CD4-positive, alpha-beta T cell treated with Interleukin-12 subunit alpha and Interleukin-12 subunit beta, for 1 hour (primary cell): ENCODE measurements around the gene WDR35.
A peak's percentile ranks its signal among the peaks of the same experiment; 100 is the strongest.

ENCODE experiments used
- DNase-seq: peaks from one replicate; pipeline ENCODE4 v3.0.0-alpha.2; 2020

The WDR35 gene

DNA sequence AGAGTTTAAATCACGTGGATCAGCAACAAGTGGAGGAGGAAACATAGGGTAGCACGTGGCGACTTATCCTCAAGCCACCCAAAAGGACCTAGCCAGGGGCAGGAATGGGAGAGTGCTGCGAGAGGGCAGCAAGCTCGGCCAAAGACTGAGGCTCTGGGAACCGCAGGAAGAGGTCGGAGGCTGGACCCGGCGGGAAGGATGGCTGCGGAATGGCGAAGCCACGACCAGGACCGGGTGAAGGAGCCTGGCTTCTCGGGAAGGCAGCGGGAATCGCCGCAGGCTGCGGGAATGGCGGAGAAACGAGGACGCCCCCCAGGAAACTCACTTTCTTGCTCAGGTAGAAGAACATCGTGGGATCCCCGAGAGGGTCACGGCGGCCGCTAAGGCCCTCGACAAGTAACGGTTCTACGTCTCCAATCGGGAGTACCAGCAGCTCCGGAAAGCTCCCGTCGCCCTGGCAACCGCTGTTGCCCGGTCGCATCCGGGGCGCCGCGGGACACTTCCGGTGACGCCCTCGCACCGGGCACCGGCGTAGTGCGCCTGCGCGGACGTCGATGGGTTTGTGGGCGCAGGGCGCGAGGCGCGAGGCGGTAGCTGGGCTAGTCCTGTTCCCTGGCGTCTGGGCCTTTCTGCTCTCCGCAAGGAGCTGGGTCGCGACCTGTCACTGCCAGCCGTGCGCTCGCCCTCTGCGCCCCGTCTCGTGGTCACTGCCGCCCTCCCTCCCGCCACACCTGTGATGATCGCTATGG, at the start of gene WDR35:
Gene WDR35, minus strand, starts transcription at position 439 of the 749 bp plus-strand sequence. Its CDS starts 90 bp downstream, at position 349.
- DNase-seq: peak; percentile 92

DNA sequence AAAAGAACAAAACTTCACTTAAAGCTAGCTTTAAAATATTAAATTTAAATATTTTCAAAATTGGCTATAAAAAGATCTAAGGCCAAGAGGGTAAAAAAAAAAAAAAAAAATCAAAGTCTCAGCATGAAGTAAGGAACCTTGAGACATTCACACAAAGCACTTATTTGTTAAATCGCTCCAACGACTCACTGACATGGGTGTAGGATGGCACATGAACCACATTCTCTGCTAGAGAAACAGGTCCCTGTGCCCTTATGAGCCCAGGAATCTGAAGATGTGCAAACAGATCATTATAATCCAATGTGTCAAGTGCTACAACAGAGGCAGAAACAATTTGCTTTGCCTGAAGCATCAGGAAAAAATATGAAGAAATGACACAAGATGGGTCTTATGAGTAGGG, 47.8 kb upstream of the WDR35 start:
- DNase-seq: no peak

DNA sequence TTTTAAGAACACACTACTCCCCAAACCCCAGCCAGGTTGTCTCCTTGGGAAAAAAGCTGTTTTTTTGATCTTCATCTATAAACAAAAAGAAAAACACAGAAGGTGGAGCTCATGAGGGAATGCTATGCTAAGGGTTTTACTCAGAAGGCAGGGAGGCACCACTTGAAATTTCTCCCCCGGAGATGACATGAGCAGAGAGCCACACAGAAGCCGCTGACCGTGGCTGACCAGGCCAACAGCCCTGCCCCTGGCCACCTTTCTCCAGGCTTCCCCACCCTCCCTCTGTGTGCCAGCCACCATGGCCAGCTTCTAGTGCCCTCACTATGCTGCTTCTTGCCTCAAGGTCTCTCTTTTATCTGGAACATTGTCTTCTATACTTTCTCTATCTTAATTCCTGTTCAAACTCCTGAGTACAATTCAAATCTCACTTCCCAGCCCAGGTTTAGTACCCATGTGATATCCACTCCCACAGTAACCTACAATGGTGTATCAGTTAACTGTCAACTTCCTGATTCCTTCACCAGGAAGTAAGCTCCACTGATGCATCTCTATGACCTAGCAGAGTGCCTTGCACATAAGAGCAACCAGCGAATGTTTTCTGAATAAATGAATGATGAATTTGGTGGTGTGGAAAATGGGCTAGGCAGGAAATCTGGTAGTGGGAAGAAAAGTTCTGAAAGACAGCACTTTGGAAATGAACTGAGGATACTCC, 46.2 kb upstream of the WDR35 start:
- DNase-seq: no peak

DNA sequence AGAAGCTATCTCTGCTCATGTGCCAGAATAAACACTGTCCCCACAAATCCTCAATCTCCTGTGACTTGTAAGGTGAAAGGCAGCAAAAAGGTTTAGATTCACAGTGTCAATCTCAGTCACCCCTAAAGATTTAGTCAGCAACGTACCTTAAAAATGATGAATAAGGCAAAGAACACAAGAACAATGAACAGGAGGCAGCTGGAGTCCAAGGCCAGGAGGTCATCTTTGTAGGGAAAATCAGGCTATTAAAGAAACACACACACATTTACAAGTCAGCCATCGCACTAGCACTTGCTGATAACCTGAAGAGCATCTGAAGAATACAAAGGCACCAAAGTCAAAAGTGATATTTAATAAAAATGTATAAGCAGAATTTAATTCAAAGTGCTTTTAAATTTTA, 44.9 kb upstream of the WDR35 start:
- DNase-seq: no peak

DNA sequence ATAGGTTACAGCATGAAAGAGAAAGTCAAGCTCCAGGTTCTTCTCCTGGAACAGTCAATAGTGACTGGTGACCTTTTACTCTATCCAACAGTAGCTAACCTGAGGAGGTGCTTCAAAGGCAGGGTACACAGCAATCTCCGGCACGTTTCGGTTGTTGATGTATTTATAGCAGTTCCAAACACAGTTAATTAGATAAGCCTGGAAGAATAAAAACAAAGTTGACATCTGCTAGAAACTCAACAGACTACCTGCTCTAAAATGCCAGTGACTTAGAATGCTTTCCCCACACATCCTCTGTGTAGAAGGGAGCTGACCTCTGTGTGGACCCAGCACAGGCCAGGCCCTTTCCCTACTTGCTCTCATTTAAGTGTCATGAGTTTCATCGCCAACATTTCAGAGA, 44.3 kb upstream of the WDR35 start:
- no peak for DNase-seq

DNA sequence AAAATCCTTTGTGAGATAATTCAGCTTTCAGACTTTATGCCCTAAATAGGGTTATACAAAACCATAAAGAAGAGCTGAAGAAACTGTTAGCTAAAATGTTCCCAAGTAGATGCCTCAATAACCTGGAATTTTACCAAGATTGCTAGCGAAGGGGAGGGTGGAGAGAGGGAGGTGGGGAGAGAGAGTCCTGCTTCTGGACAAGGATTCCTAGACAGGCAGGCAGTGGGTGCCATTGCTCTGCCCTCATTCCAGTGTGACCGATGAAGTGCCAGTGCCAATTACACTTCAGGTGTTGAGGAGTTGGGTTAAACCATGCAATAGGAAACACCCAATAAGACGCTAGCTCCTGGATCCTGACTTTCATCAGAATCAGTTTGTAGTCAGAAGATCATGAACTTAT, 43.4 kb upstream of the WDR35 start:
- no peak for DNase-seq

DNA sequence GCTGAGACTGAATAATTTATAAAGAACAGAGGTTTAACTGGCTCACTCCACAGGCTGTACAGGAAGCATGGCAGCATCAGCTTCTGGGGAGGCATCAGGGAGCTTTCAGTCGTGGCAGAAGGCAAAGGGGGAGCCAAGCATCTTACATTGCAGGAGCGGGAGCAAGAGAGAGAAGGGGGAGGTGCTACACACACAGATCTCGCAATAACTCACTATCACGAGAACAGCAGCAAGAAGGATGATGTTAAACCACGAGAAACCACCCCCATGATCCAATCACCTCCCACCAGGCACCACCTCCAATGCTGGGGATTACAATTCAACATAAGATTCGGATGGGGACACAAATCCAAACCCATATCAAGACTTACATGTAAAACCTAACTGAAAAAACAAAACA, 40.3 kb upstream of the WDR35 start:
- DNase-seq: no peak

DNA sequence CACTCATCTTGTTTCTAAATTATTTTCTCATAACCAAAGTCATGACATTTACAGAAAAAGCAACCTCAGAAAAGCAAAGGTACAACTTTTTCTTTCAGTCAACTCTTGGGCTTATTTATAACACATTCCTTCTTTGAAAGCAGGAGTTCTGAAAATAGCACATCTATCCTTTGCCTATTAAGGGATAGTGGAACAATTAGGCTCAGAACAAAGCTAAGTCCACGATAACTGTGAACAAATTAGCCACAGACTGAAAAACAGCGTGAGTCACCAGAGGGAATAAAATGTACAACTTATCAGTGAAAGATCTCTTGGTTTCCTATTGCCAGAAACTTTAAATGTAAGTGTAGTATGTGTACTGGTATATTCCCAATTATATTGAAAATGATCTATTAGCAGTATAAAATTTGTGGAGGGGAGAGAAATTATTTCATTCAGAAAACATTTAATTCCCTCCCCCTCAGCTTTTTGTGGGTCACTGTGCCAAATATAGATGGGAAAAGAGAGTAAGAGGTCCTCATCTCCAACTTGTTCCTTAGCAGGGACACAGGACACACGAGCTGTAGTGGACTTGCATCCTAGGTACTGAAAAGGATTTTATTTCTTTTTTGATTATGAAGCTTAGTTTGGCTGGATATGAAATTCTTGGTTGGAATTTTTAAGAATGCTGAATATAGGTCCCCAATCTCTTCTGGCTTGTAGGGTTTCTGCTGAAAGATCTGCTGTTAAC, 38.0 kb upstream of the WDR35 start:
- no peak for DNase-seq

DNA sequence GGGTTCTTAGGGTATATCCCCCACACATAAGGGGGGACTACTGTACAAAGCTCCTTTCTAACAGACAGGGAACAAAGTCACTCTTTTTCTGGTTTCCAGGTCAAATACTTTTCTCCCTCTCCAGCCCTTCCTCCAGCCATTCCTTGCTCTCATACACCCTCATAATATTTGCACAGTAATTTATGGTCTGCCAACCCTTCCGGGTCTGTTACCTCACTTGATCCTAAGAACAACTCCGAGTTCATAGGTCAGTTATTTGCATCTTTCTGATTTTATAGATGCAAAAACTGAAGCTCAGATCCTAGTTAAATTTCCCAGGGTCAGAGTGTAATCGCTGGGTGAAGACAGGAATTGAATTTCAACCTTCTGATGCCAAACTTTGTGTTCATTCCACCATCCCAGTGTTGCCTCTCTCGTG, 37.4 kb upstream of the WDR35 start:
- DNase-seq: no peak

DNA sequence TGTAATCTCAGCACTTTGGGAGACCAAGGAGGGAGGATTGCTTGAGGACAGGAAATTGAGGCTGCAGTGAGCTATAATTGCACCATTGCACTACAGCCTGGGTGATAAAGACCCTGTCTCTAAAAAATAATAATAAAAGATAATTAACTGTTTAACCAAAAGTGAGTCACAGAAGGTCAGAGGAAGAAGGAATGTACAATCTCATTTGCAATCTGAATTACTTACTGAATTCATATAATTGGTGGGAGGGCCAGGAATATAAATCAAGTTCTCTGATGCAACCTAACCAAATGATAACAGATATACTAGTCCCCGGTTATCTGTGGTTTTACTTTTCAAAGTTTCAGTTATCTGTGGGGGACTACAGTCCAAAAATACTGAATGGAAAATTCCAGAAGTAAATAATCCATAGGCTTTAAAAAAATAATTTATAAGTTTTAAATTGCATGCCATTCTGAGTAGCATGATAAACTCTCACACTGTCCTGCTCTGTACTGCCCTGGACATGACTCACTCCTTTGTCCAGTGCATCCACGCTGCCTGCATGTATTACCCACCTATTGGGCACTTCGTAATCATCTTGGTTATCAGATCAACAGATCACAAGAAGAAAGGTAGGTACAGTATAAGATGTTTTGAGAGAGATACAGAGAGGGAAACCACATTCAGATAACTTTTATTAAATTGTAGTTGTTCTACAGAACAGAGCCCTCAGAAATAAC, 35.3 kb upstream of the WDR35 start:
- no peak for DNase-seq

DNA sequence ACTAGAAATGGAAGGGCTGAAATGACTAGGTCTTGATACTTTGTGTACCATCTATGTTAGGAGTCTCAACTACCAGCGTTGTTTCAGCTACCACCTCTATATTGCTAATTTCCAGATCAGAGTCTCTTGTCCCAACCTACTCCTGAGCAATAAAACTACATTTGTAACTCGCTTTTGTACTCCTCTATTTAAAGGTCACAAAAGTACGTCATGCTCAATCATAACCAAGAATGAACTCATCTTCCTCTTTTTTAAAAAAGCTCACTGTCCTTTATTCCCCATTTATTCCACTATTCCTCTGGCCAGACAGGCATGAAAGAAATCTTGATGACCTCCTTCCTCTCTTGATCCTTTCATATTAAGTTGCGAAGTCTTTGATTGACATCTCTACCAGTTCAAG, 33.8 kb upstream of the WDR35 start:
- no peak for DNase-seq

DNA sequence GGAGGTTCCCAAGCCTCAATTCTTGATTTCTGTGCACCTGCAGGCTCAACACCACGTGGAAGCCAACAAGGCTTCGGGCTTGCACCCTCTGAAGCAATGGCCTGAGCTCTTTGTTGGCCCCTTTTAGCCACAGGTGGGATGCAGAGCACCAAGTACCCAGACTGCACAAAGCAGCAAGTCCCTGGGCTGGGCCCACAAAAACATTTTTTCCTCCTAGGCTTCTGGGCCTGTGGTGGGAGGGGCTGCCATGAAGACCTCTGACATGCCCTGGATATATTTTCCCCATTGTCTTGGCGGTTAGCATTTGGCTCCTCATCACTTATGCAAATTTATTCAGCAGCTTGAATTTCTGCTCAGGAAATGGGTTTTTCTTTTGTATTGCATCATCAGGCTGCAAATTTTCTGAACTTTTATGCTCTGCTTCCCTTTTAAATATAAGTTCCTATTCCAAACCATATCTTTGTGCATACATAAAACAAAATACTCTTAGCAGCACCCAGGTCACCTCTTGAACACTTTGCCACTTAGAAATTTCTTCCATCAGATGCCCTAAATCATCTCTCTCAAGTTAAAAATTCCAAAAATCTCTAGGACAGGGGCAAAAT, 31.6 kb upstream of the WDR35 start:
- DNase-seq: no peak

DNA sequence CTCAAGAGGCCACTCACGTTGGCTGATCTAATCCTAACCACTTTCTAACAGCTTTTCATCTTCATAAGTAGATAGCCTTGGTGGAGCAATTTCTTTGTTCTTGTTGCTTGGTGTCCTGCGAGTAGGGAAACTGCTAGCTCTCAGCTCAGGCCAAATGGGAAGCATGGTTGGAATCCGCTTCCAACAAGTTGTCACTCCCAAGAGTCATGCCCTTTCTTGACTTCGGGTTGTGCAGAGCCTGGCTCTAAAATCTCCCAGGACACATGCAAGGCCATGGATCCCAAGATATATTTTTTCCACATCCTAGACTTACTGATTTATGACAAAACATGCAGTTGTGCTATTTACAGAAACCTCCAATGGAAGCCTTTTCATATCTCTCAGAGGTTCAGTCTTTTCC, 29.8 kb upstream of the WDR35 start:
- DNase-seq: no peak

DNA sequence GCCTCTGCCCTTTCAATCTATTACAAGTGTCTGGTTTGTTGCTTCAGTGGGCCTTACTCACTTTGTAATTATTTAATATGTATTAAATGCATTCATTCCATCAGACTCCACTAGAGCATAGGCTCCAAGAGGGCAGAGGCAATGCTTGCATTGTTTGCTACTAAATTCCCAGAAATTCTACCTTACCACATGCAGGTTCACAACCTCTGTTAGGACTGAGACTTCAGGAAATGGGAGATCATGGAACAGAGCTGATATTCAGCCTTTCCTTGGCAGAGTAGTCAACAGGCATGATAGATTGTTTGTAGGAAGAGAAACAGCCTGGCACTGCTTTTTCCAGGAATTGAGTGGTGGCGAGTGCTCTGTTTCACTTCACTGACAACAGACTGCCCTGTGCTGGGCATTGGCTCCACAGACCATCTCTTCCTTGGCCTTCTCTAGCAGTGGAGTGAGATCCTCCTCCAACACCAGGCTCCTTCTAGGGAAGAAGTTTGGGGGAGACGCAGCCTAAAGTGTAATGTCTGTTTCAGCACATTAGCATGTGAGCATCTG, 28.8 kb upstream of the WDR35 start:
- DNase-seq: no peak

DNA sequence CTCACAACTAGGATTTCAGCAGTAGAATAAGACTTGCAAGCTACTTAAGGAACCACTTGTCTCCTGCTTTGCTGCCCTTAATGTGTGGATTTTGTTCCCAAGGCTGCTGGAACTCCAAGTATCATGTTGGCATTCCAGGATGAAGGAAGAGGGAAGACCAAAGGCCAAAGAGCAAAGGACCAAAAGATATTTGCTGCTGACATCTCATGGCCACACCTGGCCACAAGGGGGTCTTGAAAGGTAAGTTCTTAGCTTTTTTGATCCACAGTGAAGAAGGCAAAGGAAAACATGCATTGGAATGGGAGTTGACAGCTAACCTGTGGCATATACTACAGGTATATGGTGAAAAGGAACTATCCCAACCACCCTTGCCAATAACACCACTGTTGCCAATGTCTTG, 26.4 kb upstream of the WDR35 start:
- DNase-seq: no peak

DNA sequence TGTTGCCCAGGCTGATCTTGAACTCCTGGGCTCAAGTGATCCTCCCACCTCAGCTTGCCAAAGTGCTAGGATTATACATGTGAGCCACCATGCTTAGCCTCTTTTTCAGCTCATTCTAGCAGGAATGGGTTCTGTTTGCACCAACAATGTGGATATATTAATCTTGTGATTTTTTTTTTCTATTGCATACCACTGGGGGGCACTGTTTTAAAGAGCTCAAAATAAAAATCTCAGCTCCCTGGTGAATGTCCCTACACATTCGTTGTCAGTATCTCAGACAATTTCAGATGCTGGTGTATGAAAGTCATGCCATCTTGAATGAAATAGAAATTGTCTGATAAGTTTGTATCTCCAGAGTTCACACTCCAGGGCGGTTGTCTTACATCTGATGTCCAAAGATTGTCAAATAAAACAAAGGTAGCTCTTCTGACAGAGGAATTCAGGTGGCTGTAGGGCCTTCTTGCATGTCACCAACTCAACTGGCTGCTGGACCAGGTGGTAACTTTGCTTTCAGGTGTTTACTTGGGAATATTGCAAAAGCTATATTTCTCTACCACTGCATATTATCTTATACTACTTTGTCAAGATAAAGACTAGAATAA, 25.7 kb upstream of the WDR35 start:
- DNase-seq: peak; percentile 46

DNA sequence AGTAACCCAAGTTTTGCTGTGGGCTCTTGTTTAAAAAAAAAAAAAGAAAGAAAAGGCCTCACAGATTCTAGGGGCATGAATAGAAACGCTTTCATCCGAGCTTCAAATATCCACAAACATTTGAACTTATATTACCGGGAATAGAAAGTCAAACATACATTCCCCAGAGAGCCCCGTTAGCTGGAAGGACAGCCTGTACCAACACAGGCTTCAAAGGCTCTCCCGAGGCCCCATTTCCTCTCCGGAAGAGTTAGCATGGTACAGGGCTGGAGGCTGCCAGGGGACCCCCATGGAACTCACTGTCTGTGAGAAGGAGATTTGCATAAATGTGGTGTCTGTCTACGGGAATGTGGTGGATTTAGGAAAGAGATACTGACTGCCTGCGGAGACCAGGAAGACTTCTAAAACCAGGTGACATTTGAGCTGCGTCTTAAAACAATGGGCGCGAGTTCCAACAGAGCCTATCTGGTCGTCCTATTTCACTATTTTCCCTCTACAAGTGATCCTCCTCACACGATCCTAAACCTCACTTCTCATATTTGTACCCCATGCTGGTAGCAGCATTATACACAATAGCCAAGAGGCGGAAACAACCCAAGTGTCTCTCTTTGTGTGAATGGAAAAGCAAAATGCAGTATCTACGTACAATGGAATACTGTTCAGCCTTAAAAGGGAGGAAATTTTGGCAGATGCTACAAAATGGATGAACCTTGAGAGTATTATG, 23.4 kb upstream of the WDR35 start:
- no peak for DNase-seq

DNA sequence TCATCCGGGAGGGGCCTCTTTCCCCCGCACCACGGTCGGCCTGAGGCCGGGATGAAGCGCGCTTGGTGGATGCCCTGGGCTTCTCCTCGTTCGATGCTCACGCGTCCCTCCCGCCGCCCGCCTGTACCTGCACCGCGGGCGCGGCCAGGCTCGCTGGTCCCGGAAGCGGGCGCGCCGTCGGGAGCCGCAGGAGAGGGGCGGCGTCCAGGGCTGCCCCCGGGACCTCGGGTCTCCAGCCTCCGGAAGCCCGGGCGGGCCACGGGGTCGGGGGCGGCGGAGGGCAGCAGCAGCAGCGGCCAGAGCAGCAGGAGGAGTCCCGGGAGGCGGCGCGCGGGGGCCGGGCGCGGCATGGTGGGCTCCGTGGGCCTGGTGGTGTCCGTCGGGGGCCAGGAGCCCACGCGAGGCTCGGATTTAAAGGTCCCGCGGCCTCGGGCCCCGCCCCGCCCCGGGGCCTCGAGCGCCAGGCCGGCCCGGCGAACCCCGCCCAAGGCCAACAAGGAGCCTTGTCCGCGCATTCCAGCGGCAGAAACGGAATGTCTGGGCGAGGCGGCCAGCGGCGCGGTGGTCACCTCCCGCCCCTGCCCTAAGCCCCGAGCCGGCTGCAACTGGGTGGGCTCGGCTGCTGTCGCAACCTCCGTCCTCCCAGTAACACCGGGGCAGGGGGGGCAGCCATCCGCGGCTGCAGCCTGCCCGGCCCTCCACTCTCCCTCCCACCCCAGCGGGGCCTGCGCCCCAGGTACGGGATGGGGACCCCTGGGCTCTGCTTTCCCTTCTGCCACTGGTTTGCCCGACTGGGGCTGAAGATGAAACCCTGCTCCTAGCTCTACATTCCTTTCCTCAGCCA, 22.6 kb upstream of the WDR35 start, which contains the start of gene MATN3:
Gene MATN3, minus strand, starts transcription at position 387 of the 844 bp plus-strand sequence. Its CDS starts 37 bp downstream, at position 350.
- DNase-seq: no peak

DNA sequence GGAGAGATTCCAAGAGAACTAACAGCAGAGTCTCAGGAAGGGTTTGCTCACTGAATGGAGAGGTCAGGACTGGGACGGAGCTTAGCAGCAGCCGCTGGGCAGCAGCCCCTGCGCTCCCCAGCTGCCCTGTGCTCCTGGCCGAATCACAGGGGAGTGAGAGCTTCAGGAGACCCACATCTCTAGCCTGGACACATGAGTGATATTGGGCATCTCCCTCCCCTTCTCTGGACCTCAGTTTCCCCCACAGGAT, 22.1 kb upstream of the WDR35 start:
- no peak for DNase-seq

DNA sequence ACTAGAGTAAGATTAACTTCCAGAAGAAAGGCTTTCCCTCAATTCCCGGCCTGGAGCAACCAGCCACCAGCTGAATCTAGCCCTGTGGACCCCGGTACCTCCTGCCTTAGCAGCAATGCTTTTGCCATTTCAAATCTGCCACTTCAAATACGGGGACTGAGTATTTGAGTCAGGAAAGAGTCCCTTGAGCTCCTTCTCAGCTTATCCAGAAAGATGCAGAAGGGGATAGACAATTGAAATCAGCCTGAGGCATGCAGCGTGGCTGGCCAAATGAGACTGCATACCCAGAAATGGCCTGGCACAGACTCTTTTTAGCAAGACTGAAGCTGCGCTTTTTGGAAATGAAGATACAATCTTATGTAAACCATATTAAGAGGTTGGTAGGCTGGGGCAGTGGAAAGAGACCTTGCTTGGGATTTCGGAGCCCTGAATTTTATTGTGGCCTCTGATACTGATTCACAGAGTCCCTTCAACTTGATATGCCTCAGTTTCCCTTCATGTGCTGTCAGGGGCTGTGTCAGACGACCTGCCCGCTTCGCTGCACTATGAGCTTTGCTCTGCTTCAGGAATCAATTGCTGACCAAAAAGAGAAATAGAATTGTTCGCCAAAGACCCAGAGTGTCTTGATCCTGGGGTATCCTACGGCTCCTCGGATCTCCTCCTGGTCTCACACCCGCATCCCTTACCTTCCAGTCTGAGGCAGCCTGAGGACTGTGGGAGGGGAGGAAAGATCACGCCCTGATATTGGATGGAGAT, 21.5 kb upstream of the WDR35 start:
- no peak for DNase-seq
